GM21723 (cell line): Measurements from ENCODE around the gene GJA9.
"Not testable (repeated sequence)": the region's sequence is repeated elsewhere in the genome, so short reads cannot be mapped to it uniquely, and the experiment has no call there.

Experiments used
- ATAC-seq: cut with Tn5 transposase; IDR thresholded peaks from one replicate; pipeline ENCODE4 v1.9.1; 2021; ENCODE audit warnings: mild to moderate bottlenecking, moderate library complexity; ENCODE audit not compliant: unreplicated experiment

Gene GJA9

GRCh38 chr1:38881487-38881886, at the start of gene GJA9:
Gene GJA9 (minus strand): TSS chr1:38881587. CDS start chr1:38876098, 5,489 bp downstream.
- no peak for ATAC-seq

GRCh38 chr1:38929476-38929875, 48.1 kb upstream of the GJA9 start:
- no peak for ATAC-seq

- ATAC-seq, result no peak
These were observed 47.7 kb upstream of the GJA9 start for GRCh38 chr1:38929054-38929453.

GRCh38 chr1:38926091-38926490, 44.7 kb upstream of the GJA9 start:
- no peak for ATAC-seq

GRCh38 chr1:38925391-38925790, 44.0 kb upstream of the GJA9 start:
- no peak for ATAC-seq

GRCh38 chr1:38923607-38924006, 42.2 kb upstream of the GJA9 start:
- ATAC-seq, result no peak

GRCh38 chr1:38919130-38919529, 37.7 kb upstream of the GJA9 start:
- ATAC-seq, result no peak

GRCh38 chr1:38918568-38918967, 37.2 kb upstream of the GJA9 start:
- ATAC-seq, result no peak

GRCh38 chr1:38917772-38918171, 36.4 kb upstream of the GJA9 start:
- no peak for ATAC-seq

GRCh38 chr1:38917337-38917736, 36.0 kb upstream of the GJA9 start:
- ATAC-seq, result no peak

GRCh38 chr1:38915352-38915948, 34.1 kb upstream of the GJA9 start:
- no peak for ATAC-seq

- not testable (repeated sequence) for ATAC-seq
These were observed 33.5 kb upstream of the GJA9 start for GRCh38 chr1:38914908-38915307.

GRCh38 chr1:38908821-38909220, 27.4 kb upstream of the GJA9 start:
- no peak for ATAC-seq

GRCh38 chr1:38905985-38906384, 24.6 kb upstream of the GJA9 start:
- ATAC-seq, result no peak

GRCh38 chr1:38899560-38899959, 18.2 kb upstream of the GJA9 start:
- ATAC-seq, result no peak

GRCh38 chr1:38898653-38899230, 17.4 kb upstream of the GJA9 start:
- no peak for ATAC-seq

GRCh38 chr1:38896169-38896568, 14.8 kb upstream of the GJA9 start:
- no peak for ATAC-seq

GRCh38 chr1:38892976-38893375, 11.6 kb upstream of the GJA9 start:
- ATAC-seq, result no peak

- no peak for ATAC-seq
These were observed 10.4 kb upstream of the GJA9 start for GRCh38 chr1:38891753-38892152.

- no peak for ATAC-seq
These were observed 8.2 kb upstream of the GJA9 start for GRCh38 chr1:38889589-38889988.

GRCh38 chr1:38888423-38889333, 7.3 kb upstream of the GJA9 start:
- no peak for ATAC-seq

GRCh38 chr1:38885092-38885491, 3.7 kb upstream of the GJA9 start:
- no peak for ATAC-seq
